ENCODE data around the gene NEURL2. TPM values are rescaled to one million over a fixed set of nuclear protein-coding genes. Genes with fewer than 3 reads are reported as not detected.

NEURL2 gene
- total RNA-seq, 1 experiment from 2014 or later: 9.0 TPM

DNA sequence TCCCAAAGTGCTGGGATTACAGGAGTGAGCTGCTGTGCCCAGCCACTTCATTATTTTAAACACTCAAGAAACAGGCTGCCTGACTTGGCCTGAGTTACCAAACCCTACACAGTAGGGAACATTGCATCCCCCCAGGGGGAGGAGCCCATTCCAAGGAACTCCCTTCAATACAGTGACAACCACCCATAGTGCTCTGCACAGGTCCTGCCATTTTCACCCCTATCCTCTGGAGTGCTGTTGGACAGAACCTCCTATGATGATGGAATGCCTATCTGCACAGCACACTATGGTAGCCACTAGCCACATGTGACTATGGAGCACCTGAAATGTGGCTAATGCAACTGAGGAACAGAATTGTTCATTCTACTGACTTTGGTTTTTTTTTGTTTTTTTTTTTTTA lies 45.6 kb downstream of the NEURL2 start:
- no peak for DNase-seq (ENCODE audit: low read depth)

DNA sequence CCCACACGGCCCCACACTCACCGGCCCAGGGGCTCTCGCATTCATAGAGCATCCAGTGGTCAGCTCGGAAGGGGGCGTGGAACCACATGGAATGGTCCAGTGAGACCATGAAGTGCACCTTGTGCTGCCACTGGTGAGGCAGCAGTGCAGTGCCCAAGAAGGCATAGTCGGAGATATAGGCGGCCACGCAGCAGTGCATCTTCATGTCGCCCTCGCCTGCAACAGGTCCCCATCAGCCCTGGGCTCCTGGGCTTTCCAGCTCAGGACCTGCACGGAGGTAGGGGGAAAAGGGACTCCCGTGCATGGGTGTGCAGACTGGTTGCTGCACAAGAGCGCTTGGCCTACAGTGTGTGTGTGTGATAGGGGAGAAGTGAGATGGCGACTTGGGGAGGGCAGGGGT lies 47.5 kb downstream of the NEURL2 start:
- DNase-seq (ENCODE audit: low read depth): no peak

DNA sequence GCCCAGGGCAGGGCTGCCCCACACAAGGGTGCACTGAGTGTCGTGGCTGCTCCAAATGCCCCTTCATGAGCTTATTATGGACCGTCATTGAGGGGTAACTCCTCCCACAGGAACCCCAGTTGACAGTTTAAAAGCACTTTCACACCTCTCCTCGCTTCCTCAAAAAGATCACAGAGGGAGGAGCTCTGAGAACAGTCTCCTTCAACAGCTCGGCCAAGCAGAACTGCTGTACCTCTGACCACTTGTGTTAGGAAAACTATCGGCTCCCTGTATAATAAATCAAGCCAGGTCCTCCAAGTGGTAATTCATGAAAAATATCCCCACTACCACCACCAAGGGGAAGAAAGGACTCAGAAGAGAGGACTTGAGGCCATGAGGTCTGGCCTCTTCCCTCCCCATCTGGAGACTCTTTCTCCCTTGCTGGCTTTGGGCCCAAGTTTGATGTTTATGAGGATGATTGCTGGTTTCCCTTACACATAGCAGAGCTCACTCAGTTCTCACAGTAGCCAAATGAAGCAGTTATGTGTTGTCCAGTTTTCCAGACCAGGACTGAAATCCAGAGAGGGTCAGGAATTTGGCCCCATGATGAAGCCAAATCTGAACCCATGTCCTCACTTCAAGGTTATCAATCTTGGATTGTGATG lies 48.7 kb downstream of the NEURL2 start:
- no peak for DNase-seq (ENCODE audit: low read depth)

DNA sequence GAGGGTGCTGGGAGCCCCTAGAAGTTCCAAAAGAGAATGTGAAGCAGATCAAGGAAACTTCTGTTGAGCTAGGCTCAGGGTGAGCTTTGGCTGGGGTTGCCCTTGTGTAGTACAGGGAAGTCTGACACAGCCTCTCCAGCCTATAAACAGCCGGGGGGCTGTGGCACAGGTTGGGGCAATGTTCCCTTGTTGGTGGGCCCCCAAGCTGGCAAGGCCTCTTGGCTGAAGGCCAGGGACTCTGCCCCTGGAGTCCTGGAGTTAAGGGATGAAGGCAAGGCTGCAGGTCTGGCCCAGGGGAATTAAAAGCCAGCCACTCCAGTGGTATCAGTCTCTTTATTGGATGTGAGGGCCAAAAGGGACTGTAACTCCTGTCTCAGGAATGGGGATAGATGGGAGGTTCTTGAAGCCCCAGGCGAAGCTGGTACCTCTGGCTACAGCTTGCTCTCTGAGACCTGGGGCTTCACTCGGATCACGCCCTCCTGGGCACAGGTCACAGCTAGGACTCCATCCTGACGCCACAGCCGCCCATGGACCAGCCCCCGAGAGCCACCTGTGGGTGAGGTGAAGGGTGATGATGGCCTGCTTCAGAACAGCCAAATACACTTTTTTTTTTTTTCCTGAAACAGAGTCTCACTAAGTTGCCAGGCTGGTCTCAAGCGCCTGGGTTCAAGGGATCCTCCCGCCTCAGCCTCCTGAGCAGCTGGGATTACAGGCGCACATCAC lies 49.4 kb downstream of the NEURL2 start:
- DNase-seq (ENCODE audit: low read depth): no peak

DNA sequence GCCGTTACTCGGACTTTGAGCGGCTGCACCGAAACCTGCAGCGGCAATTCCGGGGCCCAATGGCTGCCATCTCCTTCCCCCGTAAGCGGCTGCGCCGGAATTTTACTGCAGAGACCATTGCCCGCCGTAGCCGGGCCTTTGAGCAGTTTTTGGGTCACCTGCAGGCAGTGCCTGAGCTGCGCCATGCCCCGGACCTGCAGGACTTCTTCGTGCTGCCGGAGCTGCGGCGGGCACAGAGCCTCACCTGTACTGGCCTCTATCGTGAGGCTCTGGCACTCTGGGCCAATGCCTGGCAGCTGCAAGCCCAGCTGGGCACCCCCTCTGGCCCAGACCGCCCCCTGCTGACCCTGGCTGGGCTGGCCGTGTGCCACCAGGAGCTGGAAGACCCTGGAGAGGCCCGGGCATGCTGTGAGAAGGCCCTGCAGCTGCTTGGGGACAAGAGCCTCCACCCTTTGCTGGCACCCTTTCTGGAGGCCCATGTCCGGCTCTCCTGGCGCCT lies 50.3 kb downstream of the NEURL2 start:
- no peak for DNase-seq (ENCODE audit: low read depth)

Other genes with a start within 250 kb of the NEURL2 start
- gene WFDC11, start 221.0 kb downstream of the NEURL2 start, total RNA-seq (2014; rRNA removed): 1.2 TPM in 1 of 2 replicates, not detected in the other
- not detected in 2 replicates for gene WFDC13, start 189.2 kb downstream of the NEURL2 start, total RNA-seq (2014; rRNA removed)
- gene WFDC10B, start 186.2 kb downstream of the NEURL2 start, total RNA-seq (2014; rRNA removed): 0.38 TPM in 1 of 2 replicates, not detected in the other
- not detected in 2 replicates for gene SPINT4, start 168.9 kb downstream of the NEURL2 start, total RNA-seq (2014; rRNA removed)
- 0.51 and 0.75 TPM in 2 replicates for gene WFDC3, start 99.3 kb downstream of the NEURL2 start, total RNA-seq (2014; rRNA removed)
- 22.9 and 35.5 TPM in 2 replicates for gene DNTTIP1, start 99.3 kb downstream of the NEURL2 start, total RNA-seq (2014; rRNA removed)
- 235 and 279 TPM in 2 replicates for gene UBE2C, start 78.6 kb downstream of the NEURL2 start, total RNA-seq (2014; rRNA removed)
- 0.34 and 0.38 TPM in 2 replicates for gene TNNC2, start 63.9 kb downstream of the NEURL2 start, total RNA-seq (2014; rRNA removed)
- 75.8 and 80.3 TPM in 2 replicates for gene SNX21, start 57.4 kb downstream of the NEURL2 start, total RNA-seq (2014; rRNA removed)
- gene ACOT8, start 33.8 kb downstream of the NEURL2 start, total RNA-seq (2014; rRNA removed): 39.1 and 46.6 TPM in 2 replicates
- gene ZSWIM3, start 33.6 kb downstream of the NEURL2 start, total RNA-seq (2014; rRNA removed): 3.3 and 4.6 TPM in 2 replicates
- gene ZSWIM1, start 10.0 kb downstream of the NEURL2 start, total RNA-seq (2014; rRNA removed): 9.8 and 10.2 TPM in 2 replicates
- 0.69 and 4.1 TPM in 2 replicates for gene SPATA25, start 3.6 kb downstream of the NEURL2 start, total RNA-seq (2014; rRNA removed)
- 118 and 180 TPM in 2 replicates for gene CTSA, start 127 bp upstream of the NEURL2 start, total RNA-seq (2014; rRNA removed)
- 7.2 and 10.3 TPM in 2 replicates for gene PLTP, start 20.9 kb upstream of the NEURL2 start, total RNA-seq (2014; rRNA removed)
- 10.2 and 13.6 TPM in 2 replicates for gene PCIF1, start 43.5 kb upstream of the NEURL2 start, total RNA-seq (2014; rRNA removed)
- 15.3 and 15.9 TPM in 2 replicates for gene ZNF335, start 81.0 kb upstream of the NEURL2 start, total RNA-seq (2014; rRNA removed)
- not detected in 2 replicates for gene MMP9, start 117.7 kb upstream of the NEURL2 start, total RNA-seq (2014; rRNA removed)
- gene SLC12A5, start 138.0 kb upstream of the NEURL2 start, total RNA-seq (2014; rRNA removed): under 0.01 TPM in 1 of 2 replicates, not detected in the other
- gene NCOA5, start 198.8 kb upstream of the NEURL2 start, total RNA-seq (2014; rRNA removed): 21.7 and 30.0 TPM in 2 replicates
- gene CD40, start 227.1 kb upstream of the NEURL2 start, total RNA-seq (2014; rRNA removed): 1.2 and 2.6 TPM in 2 replicates

All from LHCN-M2 (cell line).